Testis (tissue), 3 donors: ENCODE results near the gene BTD. TPM values are rescaled to one million over a fixed set of nuclear protein-coding genes. Genes with fewer than 3 reads are reported as not detected.

ENCODE experiments used
- DNase-seq: peaks from one replicate; pipeline ENCODE4 v3.0.0-alpha.2; 2019
- H3K27ac ChIP-seq, 2 donors: fragments of 200-600 bp; sonication (generic); one replicate each; pipeline ENCODE4 v1.5.1; 2019
- H3K27me3 ChIP-seq: fragments of 200-600 bp; sonication (generic); one replicate; pipeline ENCODE4 v1.5.1; 2019
- H3K36me3 ChIP-seq: fragments of 200-600 bp; sonication (generic); one replicate; pipeline ENCODE4 v1.5.1; 2017; ENCODE audit warnings: low read depth; ENCODE audit errors: missing control alignments
- H3K4me1 ChIP-seq: fragments of 200-600 bp; sonication (generic); one replicate; pipeline ENCODE4 v1.5.1; 2019
- H3K4me3 ChIP-seq, 2 donors: fragments of 200-600 bp; sonication (generic); one replicate each; pipeline ENCODE4 v1.5.1; 2017 to 2019
- H3K9me3 ChIP-seq: fragments of 200-600 bp; sonication (generic); one replicate; pipeline ENCODE4 v1.5.1; 2017
- CTCF ChIP-seq, 3 experiments: fragments of 450-650 bp in 2 of 3; fragments of 200-600 bp in 1 of 3; sonication (generic) in 1 of 3; IDR thresholded peaks; one replicate each; pipeline ENCODE4 v1.5.1; 2016 to 2019; ENCODE audit warnings: antibody characterized with exemption in 3 of 3, mild to moderate bottlenecking in 2 of 3, moderate library complexity in 1 of 3
- POLR2A ChIP-seq: fragments of 450-650 bp; IDR thresholded peaks from one replicate; pipeline ENCODE4 v1.6.1; 2017; ENCODE audit warnings: antibody characterized with exemption, mild to moderate bottlenecking, moderate library complexity
- WGBS, 2 donors: methylation state at CpG; one replicate each; pipeline ENCODE4 v1.1.5; 2018; 5-methylcytosine and 5-hydroxymethylcytosine counted together
- intact Hi-C: fragments of 100-400 bp; cut with DNase I; formaldehyde crosslinking; loops from one replicate; pipeline ENCODE4 v1.15.1; 2023; ENCODE audit warnings: low total_unique reads
- polyA plus RNA-seq: library from polyadenylated mRNA; stranded (reverse); fragments of 350-450 nt; fragmentation: Illumina TruSeq; extraction: RNeasy Lipid Tissue Mini Kit (QIAGEN cat#74804); gene quantifications from one replicate; pipeline ENCODE4 v1.2.3, GENCODE V29; 2014; ENCODE audit warnings: low read depth, low replicate concordance; ENCODE audit not compliant: insufficient read depth
- total RNA-seq, 2 donors: library from RNA; depleted of rRNA; stranded (reverse); fragments of >200 nt; gene quantifications; one replicate each; pipeline ENCODE4 v1.2.3, GENCODE V29; 2016

The BTD gene
- total and polyA plus RNA-seq, 3 donors from 2014 or later, result 31.3 to 54.7 (median 44.7) TPM

- 91 to 96% methylated on average over 3 of the region's 3 CpGs for WGBS, 2 donors
- no peak overlapping the region for H3K4me3 ChIP-seq
- H3K4me1 ChIP-seq, result peaks cover 3% of the 10 kb centered on the region
- intact Hi-C loops, result no loop called here
- no peaks in the 10 kb centered on the region for H3K36me3 ChIP-seq
- no peak overlapping the region for H3K27ac ChIP-seq
- DNase-seq, result no peak
- no peaks in the 10 kb centered on the region for H3K27me3 ChIP-seq
- no peak for TF ChIP-seq CTCF (IDR thresholded peaks at IDR 0.05)
- TF ChIP-seq POLR2A, result no peak
- H3K9me3 ChIP-seq, result no peaks in the 10 kb centered on the region
Observed at GRCh38 chr3:15581471-15582394, 19.8 kb upstream of the BTD start.

- no peak for TF ChIP-seq POLR2A
- TF ChIP-seq CTCF (IDR thresholded peaks at IDR 0.05), result no peak
- H3K27me3 ChIP-seq, result no peaks in the 10 kb centered on the region
- 59 to 68% methylated on average over 6 of the region's 6 CpGs for WGBS, 2 donors
- no peaks in the 10 kb centered on the region for H3K4me1 ChIP-seq
- H3K9me3 ChIP-seq, result no peaks in the 10 kb centered on the region
- no peak overlapping the region for H3K27ac ChIP-seq
- intact Hi-C loops, result no loop called here
- no peak for DNase-seq
- H3K36me3 ChIP-seq, result no peaks in the 10 kb centered on the region
- H3K4me3 ChIP-seq, result no peak overlapping the region
Observed at GRCh38 chr3:15585111-15585845, 16.3 kb upstream of the BTD start.

DNA sequence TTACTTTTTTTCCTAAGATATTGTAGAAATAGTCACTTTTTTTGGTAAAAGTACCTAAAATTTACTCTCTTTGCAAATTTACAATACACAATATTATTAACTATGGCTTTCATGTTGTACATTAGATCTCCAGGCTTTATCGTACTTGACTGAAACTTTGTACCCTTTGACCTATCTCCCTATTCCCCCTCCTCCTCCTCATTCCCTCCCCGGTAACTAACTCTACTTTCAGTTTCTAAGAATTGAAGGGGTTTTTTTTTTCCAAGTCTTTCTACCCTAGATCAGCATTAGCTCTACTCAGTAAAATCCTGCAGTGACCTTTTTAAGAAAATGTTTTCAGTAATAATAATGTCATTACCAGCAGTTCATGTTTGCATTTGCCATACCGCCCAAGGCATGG, 10.3 kb upstream of the BTD start:
- Histone ChIP-seq H3K9me3 (no peaks in the 10 kb centered on the region), H3K27me3 (no peaks in the 10 kb centered on the region), H3K27ac (no peak overlapping the region), H3K36me3 (no peaks in the 10 kb centered on the region), H3K4me1 (no peaks in the 10 kb centered on the region), H3K4me3 (no peak overlapping the region)
- no peak for DNase-seq
- TF ChIP-seq POLR2A, result no peak
- intact Hi-C loops, result no loop called here
- WGBS, 2 donors, result 45 to 63% methylated on average over 3 of the region's 3 CpGs

- no peaks in the 10 kb centered on the region for H3K36me3 ChIP-seq
Observed at GRCh38 chr3:15591928-15592327, 9.6 kb upstream of the BTD start.

More at GRCh38 chr3:15591928-15592327, 9.6 kb upstream of the BTD start:
- DNase-seq, result no peak
- no peaks in the 10 kb centered on the region for H3K4me1 ChIP-seq
- H3K9me3 ChIP-seq, result no peaks in the 10 kb centered on the region
- no peak overlapping the region for H3K4me3 ChIP-seq
- no peak overlapping the region for H3K27ac ChIP-seq
- no peaks in the 10 kb centered on the region for H3K27me3 ChIP-seq
- intact Hi-C loops, result no loop called here
- WGBS, 2 donors, result 78 to 82% methylated on average over 21 of the region's 21 CpGs
- TF ChIP-seq POLR2A, result no peak
- no peak for TF ChIP-seq CTCF (IDR thresholded peaks at IDR 0.05)
